Panc1 (cell line): Measurements from ENCODE around the gene CADM1.

Source experiments
- CTCF ChIP-seq: fragments of 450-650 bp; IDR thresholded peaks from 2 replicates; pipeline ENCODE4 v1.5.1; 2017; ENCODE audit warnings: mild to moderate bottlenecking
- SIN3A ChIP-seq: IDR thresholded peaks from 2 replicates; pipeline ENCODE4 v1.6.1; 2012; ENCODE audit warnings: low read depth, mild to moderate bottlenecking, low read length, moderate library complexity, borderline replicate concordance; ENCODE audit not compliant: insufficient read depth

- TF ChIP-seq CTCF (no peak), SIN3A (no peak)
Measured at GRCh38 chr11:115480611-115481010, 23.6 kb downstream of the CADM1 start.
